D341Med (cell line): ENCODE data around the gene NHLRC4.

ENCODE experiments used
- DNase-seq: peaks from one replicate; pipeline ENCODE4 v3.0.0; 2012; ENCODE audit warnings: low spot score

NHLRC4 gene

DNA sequence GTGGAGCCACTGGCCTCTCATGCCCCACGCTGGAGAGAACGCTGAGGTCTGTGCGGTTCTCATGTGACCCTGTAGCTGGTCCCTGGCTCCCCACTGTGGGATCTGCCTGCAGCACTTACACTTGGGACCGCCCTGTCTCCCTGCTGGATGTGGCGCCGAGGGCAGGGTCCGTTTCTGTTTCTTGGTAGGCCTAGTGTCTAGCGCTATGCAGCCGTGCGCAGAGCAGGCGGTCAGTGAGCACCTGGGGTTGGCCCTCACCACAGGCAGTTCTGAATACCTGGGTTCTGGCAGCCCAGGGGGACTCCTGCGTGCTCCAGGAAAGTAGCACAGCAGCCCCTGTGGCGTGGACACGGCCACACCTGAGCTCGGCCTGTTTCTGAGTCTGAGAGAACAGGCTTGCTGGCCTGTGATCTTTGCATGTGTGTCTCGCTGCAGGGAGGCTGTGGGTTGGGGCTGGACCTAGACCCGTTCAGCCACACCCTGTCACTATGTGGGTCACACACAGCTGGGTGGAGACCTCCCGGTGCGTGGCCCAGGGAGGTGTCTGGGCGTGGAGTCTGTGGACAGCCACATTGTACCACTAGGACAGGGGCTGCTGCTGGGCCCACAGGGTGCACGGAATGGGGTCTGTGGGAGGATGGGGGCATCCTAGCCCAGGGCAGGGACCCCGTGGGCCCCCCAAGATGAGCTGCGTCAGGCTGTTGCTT is 36.5 kb upstream of the NHLRC4 start:
- DNase-seq: no peak

- DNase-seq: no peak
Measured at GRCh38 chr16:531494-532125, 35.2 kb upstream of the NHLRC4 start.

DNA sequence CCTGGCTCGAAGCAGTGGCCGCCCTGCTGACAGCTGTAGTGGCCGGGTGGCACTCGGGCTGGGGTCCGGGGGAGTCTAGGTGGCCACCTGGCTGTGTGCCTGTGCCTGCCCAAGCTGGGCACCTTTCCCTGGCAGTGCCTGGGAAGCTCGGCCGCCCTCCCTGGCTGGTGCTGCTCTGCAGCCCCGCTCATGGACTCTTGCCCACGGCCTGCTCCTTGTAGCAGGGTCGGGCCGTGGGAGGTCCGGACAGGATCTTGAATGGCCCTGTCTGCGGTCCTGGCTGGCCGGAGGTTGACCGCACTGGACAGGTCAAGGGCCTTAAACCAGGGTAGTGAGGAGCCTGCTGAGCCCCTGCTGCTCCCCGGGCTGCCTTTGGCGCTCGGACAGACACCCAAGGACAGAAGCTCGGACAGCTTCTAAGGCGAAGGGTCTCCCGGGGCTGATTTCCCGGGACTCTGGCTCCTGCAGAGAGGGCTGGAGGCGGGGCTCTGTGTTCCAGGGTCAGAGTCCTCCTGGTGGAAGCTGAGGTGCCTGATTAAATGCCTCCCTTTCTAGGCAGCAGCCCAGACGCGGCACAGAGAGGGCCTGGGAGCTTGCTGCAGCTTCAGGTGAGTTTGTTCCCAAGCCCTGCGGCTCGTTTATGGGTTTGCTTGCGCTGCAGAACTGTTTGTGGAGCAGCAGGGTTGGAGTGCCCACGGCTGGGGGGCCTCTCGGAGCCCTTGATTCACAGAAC is 33.2 kb upstream of the NHLRC4 start:
- DNase-seq: no peak

DNA sequence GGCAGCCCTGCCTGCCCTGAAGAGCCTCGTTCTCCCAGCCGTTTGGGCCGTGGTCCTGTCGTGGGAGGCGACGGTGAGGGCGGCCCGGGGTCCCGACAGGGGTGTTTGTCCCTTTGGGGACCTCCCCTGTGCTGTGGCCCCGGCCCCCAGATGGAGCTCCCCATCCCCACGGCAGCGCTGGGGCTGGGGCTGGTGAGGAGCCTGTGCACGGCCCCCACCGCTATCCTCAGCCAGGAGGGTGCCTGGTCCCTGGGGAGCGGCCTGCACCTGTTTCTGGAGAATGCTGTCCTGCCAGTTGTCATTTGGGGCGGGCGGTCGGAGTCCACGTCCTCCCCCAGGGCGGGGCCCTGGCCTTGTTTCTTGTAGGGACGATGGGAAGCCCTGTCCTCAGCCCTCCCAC is 32.7 kb upstream of the NHLRC4 start:
- DNase-seq: no peak

- DNase-seq: no peak
Measured at GRCh38 chr16:534856-535445, 31.9 kb upstream of the NHLRC4 start.

GRCh38 chr16:535446-536405 is 31.1 kb upstream of the NHLRC4 start:
- DNase-seq: no peak

- no peak for DNase-seq
Measured at GRCh38 chr16:536746-537145, 30.1 kb upstream of the NHLRC4 start.

DNA sequence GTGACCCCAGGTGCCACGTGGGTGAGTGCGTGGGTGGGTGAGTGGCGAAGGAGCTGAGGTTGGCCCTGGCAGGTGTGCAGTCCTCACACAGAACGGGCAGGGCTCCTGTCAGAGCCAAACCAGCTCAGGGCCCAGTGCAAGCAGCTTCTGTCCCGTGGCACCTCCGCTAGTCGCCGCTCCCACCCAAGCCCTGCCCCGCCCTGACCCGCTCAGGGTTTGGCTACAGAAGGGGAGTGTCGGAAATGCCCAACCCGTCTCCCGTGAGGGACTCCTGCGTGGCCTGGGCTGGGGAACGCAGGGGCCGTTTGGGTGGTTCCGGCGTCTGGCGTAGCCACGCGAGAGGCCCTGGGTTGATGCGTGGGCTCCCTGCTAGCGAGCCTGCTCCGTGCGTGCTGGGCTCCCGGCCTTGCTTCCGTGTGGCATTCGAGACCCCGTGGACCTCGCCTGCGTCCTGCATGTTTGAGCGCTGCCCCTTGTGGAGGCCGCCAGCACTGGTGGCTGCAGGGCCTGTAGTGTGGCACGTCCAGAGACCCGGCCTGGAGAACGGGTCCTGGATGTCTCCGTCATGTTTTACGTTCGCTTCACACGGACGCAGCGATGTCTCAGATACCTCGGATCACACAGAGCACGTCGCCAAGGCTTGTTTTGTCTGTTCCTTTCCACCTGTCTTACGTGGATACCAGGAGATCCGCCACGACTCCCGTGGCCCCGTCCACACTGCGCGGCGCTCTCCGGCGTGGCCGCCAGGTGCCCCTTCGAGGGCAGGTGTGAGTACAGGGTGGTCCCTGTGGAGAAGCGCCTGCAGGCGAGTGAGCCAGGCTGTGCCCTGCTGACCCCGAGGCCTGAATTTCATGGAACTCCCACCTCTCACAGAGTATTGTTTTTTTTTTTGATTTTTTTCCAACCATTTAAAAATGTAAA is 29.1 kb upstream of the NHLRC4 start:
- no peak for DNase-seq

DNA sequence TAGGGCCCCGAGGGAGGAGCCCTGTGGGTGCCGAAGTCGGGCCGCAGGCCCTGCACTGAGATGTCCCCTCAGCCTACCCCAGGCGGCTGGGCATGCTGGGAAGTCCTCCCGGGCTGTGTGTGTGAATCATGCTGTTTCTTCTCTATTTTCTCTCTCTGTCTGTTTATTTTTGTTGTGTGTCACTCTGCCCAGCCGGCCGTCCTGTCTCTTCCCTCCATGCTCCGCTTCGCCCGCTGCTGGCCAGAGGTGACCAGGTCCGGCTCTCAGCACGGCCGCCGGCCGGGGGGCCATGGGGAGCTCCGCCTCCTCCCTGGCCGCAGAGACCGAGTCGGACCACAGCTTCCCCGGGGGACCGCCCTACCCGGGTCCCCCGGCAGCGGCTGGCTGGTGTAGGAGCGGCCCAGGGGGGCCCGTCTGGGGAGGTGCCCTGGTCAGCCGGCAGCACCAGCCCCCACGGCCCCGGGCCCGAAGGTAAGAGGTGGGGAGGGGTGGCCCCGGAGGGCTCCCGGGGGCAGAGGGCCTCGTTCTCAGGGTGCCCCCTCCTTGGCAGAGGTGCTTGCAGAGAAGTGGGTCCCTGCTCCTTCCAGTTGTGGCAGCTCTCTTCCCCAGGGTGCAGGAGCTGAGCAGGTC is 26.8 kb upstream of the NHLRC4 start:
- no peak for DNase-seq

DNA sequence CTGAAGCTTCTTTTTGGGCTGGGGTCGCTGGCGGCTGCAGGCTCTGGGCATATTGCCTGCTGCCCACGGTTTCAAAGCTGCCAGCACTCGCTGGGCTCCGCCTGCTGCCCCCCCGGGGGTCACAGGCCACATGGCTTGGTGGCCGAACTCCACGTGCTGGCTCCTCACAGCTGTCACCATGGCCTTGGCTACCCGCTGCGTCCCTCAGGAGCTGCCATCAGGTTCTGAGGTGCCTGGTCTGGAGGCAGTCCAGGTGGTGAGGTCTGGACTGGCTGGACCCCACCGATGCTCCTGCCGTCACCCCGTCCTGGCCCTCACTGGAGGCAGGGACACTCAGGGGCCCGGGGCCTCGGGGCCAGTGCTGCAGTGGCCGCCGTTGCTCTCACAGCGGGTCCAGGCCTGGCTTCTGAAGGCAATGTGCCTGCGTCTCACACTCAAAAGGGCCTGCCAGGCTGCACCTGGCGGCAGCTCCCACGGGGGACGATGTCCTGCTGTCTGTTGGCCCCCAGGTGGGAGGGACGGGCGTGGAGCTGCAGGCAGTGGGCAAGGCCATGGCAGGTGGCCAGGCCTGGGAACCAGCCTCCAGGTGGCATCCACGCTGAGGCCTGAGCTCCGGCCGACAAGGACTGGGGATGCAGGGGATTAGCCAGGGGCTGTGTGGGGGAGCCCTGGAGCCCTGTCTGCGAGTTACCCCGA is 26.0 kb upstream of the NHLRC4 start:
- DNase-seq: no peak

GRCh38 chr16:543301-544164 is 23.3 kb upstream of the NHLRC4 start:
- no peak for DNase-seq

DNA sequence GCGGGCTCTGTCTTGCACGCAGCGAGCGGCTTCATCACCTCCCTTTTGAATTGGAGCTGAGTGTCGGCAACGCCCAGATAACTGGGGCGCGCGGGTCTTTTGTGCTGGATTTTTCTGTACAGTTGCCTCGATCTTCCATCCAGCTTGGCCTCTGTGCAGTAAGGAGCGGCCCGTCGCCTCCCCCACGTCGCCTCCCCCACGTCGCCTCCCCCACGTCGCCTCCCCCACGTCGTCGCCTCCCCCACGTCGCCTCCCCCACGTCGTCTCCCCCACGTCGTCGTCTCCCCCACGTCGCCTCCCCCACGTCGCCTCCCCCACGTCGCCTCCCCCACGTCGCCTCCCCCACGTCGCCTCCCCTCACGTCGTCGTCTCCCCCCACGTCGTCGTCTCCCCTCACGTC is 22.3 kb upstream of the NHLRC4 start:
- DNase-seq: no peak

GRCh38 chr16:546909-547770 is 19.7 kb upstream of the NHLRC4 start:
- DNase-seq: peak; percentile 75

DNA sequence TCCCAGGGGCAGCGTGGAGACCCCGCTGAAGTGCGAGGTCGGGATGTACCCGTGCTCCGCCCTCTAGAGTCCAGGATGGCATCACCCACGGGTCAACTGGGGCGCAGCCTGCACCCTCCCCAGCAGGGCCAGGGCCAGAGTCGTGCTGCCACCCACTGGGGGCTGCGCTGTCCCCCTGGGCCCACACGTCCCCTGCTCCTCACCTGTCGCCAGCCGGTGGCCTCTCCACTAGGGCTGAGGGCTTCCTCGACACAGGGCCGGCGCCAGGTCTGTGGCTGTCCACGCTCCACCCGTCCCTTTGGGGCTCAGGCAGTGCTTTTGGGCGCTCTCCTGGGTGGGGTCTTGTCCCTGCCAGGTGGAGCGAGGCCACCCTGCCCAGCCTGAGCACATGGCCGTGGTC is 18.2 kb upstream of the NHLRC4 start:
- DNase-seq: no peak

GRCh38 chr16:549544-550263 is 17.1 kb upstream of the NHLRC4 start:
- DNase-seq: no peak

GRCh38 chr16:551210-551609 is 15.6 kb upstream of the NHLRC4 start:
- DNase-seq: no peak

DNA sequence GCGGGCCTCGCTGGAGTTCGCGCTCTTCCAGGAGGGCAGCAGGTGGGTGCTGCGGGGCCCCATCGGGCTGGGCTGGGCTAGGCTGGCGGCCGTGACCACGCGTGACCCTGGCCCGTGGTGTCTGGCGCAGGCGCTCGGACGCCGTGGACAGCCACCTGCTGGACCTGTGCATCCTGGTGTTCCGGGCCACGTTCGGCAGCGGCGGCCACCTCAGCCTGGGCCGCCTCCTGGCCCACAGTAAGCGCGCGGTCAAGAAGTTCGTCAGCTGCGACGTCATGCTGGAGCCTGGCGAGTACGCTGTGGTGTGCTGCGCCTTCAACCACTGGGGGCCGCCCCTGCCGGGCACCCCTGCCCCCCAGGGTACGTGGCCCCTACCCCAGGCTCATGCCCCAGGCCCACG is 14.6 kb upstream of the NHLRC4 start:
- no peak for DNase-seq
